ENCODE data around the gene KRTAP9-4. TPM values are rescaled to one million over a fixed set of nuclear protein-coding genes. Genes with fewer than 3 reads are reported as not detected.

The KRTAP9-4 gene
- total RNA-seq = not detected in 2 replicates

GRCh38 chr17:41249637-41250240 lies at the start of gene KRTAP9-4:
KRTAP9-4 (plus strand) TSS chr17:41249687; CDS start chr17:41249721, 34 bp downstream.

GRCh38 chr17:41226598-41227095 lies 22.8 kb upstream of the KRTAP9-4 start, which contains the start of gene KRTAP9-2:
KRTAP9-2 (plus strand) TSS chr17:41226648; CDS start chr17:41226655, 7 bp downstream.

GRCh38 chr17:41232399-41233105 lies 16.9 kb upstream of the KRTAP9-4 start, which contains the start of gene KRTAP9-3:
KRTAP9-3 (plus strand) TSS chr17:41232449; CDS start chr17:41232502, 53 bp downstream.

GRCh38 chr17:41237949-41238437 lies 11.5 kb upstream of the KRTAP9-4 start, which contains the start of gene KRTAP9-8:
KRTAP9-8 (plus strand) TSS chr17:41237999; CDS start chr17:41238052, 53 bp downstream.

GRCh38 chr17:41255381-41256290 lies 6.1 kb downstream of the KRTAP9-4 start, which contains the start of gene KRTAP9-9:
KRTAP9-9 (plus strand) TSS chr17:41255384.

GRCh38 chr17:41265078-41265477 lies 15.6 kb downstream of the KRTAP9-4 start, which contains the start of gene KRTAP9-6:
KRTAP9-6 (plus strand) TSS chr17:41265378; CDS start chr17:41265378, 0 bp downstream.

GRCh38 chr17:41275648-41276190 lies 26.2 kb downstream of the KRTAP9-4 start, which contains the start of gene KRTAP9-7:
KRTAP9-7 (plus strand) TSS chr17:41275698; CDS start chr17:41275698, 0 bp downstream.

Other genes with a start within 250 kb of the KRTAP9-4 start
- not detected in 2 replicates for gene KRTAP3-2, start 249.8 kb upstream of the KRTAP9-4 start, total RNA-seq
- not detected in 2 replicates for gene KRTAP3-1, start 240.6 kb upstream of the KRTAP9-4 start, total RNA-seq
- 0.72 and 1.6 TPM in 2 replicates for gene KRTAP1-5, start 222.5 kb upstream of the KRTAP9-4 start, total RNA-seq
- not detected in 2 replicates for gene KRTAP1-4, start 219.5 kb upstream of the KRTAP9-4 start, total RNA-seq
- not detected in 2 replicates for gene KRTAP1-3, start 214.8 kb upstream of the KRTAP9-4 start, total RNA-seq
- gene KRTAP1-1, start 208.2 kb upstream of the KRTAP9-4 start, total RNA-seq = not detected in 2 replicates
- gene KRTAP2-1, start 202.4 kb upstream of the KRTAP9-4 start, total RNA-seq = not detected in 2 replicates
- not detected in 2 replicates for gene KRTAP2-2, start 194.5 kb upstream of the KRTAP9-4 start, total RNA-seq
- gene KRTAP2-3, start 189.6 kb upstream of the KRTAP9-4 start, total RNA-seq = 0.56 TPM in 1 of 2 replicates, not detected in the other
- gene KRTAP2-4, start 183.8 kb upstream of the KRTAP9-4 start, total RNA-seq = not detected in 2 replicates
- gene KRTAP4-7, start 165.5 kb upstream of the KRTAP9-4 start, total RNA-seq = not detected in 2 replicates
- gene KRTAP4-8, start 151.5 kb upstream of the KRTAP9-4 start, total RNA-seq = not detected in 2 replicates
- gene KRTAP4-16, start 147.5 kb upstream of the KRTAP9-4 start, total RNA-seq = not detected in 2 replicates
- not detected in 2 replicates for gene KRTAP4-9, start 144.3 kb upstream of the KRTAP9-4 start, total RNA-seq
- not detected in 2 replicates for gene KRTAP4-11, start 131.3 kb upstream of the KRTAP9-4 start, total RNA-seq
- gene KRTAP4-12, start 125.5 kb upstream of the KRTAP9-4 start, total RNA-seq = not detected in 2 replicates
- not detected in 2 replicates for gene KRTAP4-6, start 109.1 kb upstream of the KRTAP9-4 start, total RNA-seq
- gene KRTAP4-5, start 99.9 kb upstream of the KRTAP9-4 start, total RNA-seq = not detected in 2 replicates
- gene KRTAP4-4, start 88.9 kb upstream of the KRTAP9-4 start, total RNA-seq = not detected in 2 replicates
- not detected in 2 replicates for gene KRTAP4-3, start 81.5 kb upstream of the KRTAP9-4 start, total RNA-seq
- gene KRTAP4-2, start 71.5 kb upstream of the KRTAP9-4 start, total RNA-seq = not detected in 2 replicates
- not detected in 2 replicates for gene KRTAP4-1, start 64.8 kb upstream of the KRTAP9-4 start, total RNA-seq
- not detected in 2 replicates for gene KRTAP9-1, start 59.8 kb upstream of the KRTAP9-4 start, total RNA-seq
- not detected in 2 replicates for gene KRTAP9-2, start 23.0 kb upstream of the KRTAP9-4 start, total RNA-seq
- gene KRTAP9-3, start 17.2 kb upstream of the KRTAP9-4 start, total RNA-seq = not detected in 2 replicates
- not detected in 2 replicates for gene KRTAP9-8, start 11.7 kb upstream of the KRTAP9-4 start, total RNA-seq
- not detected in 2 replicates for gene KRTAP9-9, start 5.7 kb downstream of the KRTAP9-4 start, total RNA-seq
- not detected in 2 replicates for gene KRTAP9-6, start 15.7 kb downstream of the KRTAP9-4 start, total RNA-seq
- not detected in 2 replicates for gene KRTAP9-7, start 26.0 kb downstream of the KRTAP9-4 start, total RNA-seq
- gene KRTAP29-1, start 53.2 kb downstream of the KRTAP9-4 start, total RNA-seq = not detected in 2 replicates
- not detected in 2 replicates for gene KRTAP16-1, start 59.6 kb downstream of the KRTAP9-4 start, total RNA-seq
- gene KRTAP17-1, start 66.0 kb downstream of the KRTAP9-4 start, total RNA-seq = not detected in 2 replicates
- gene KRT33A, start 101.1 kb downstream of the KRTAP9-4 start, total RNA-seq = not detected in 2 replicates
- gene KRT33B, start 120.1 kb downstream of the KRTAP9-4 start, total RNA-seq = not detected in 2 replicates
- gene KRT34, start 132.6 kb downstream of the KRTAP9-4 start, total RNA-seq = 0.20 and 0.46 TPM in 2 replicates
- not detected in 2 replicates for gene KRT31, start 147.9 kb downstream of the KRTAP9-4 start, total RNA-seq
- not detected in 2 replicates for gene KRT37, start 174.9 kb downstream of the KRTAP9-4 start, total RNA-seq
- gene KRT38, start 191.3 kb downstream of the KRTAP9-4 start, total RNA-seq = under 0.01 and 0.13 TPM in 2 replicates
- gene KRT32, start 217.7 kb downstream of the KRTAP9-4 start, total RNA-seq = 0.30 TPM in 1 of 2 replicates, not detected in the other
- not detected in 2 replicates for gene KRT35, start 231.5 kb downstream of the KRTAP9-4 start, total RNA-seq
- not detected in 2 replicates for gene KRT36, start 240.2 kb downstream of the KRTAP9-4 start, total RNA-seq

All from smooth muscle cell of the pulmonary artery (primary cell).